HCT116 (cell line): ENCODE results near the gene GPC5. TPM values are rescaled to one million over a fixed set of nuclear protein-coding genes. Genes with fewer than 3 reads are reported as not detected.

Experiments
- ATAC-seq: fragments of 200-7000 bp; cut with Tn5 transposase; 2 replicates; pipeline ENCODE4 v1.9.1; 2020; ENCODE audit warnings: mild to moderate bottlenecking, moderate library complexity
- BruUV-seq: library from RNA; stranded (reverse); fragments of 400-500 nt; replicated peaks from 2 replicates; lab custom pipeline; 2021; lab: Mats Ljungman, UMichigan
- CTCF ChIA-PET: fragments of 300-600 bp; sonication (Branson Sonifier 250); formaldehyde crosslinking; loops from one replicate; lab custom pipeline; 2021; ENCODE audit warnings: antibody characterized with exemption; lab: Charles Lee
- POLR2A ChIA-PET: fragments of 300-600, 350-600 bp; sonication (Branson Sonifier 250); formaldehyde crosslinking; loops from one replicate; lab custom pipeline; 2021; ENCODE audit warnings: antibody characterized with exemption; lab: Charles Lee
- RAD21 ChIA-PET, 2 experiments: fragments of 300-600 bp; sonication (Branson Sonifier 250); formaldehyde crosslinking; loops; one replicate each; lab custom pipeline; 2023; ENCODE audit warnings: low total read pairs in 2 of 2; ENCODE audit not compliant: uncharacterized antibody in 2 of 2, unreplicated experiment in 2 of 2, low non-redundant PET in 1 of 2; lab: Charles Lee
- DNase-seq: peaks from one replicate; pipeline ENCODE4 v3.0.0-alpha.2; 2010; ENCODE audit warnings: low read depth, low spot score
- H2AFZ ChIP-seq: fragments of 200-600 bp; shearing (Covaris generic), sonication (generic); 2 replicates; pipeline ENCODE4 v1.6.1; 2017; ENCODE audit warnings: low read depth, mixed run types, mixed read lengths, antibody characterized with exemption, low read length; ENCODE audit not compliant: poor library complexity, severe bottlenecking
- H3K27ac ChIP-seq: 2 replicates; pipeline ENCODE4 v1.5.1; 2012; ENCODE audit warnings: low read depth, low read length
- H3K27me3 ChIP-seq: fragments of 200-600 bp; sonication (generic); 2 replicates; pipeline ENCODE4 v1.6.1; 2016; ENCODE audit warnings: mixed run types, low read length, mixed read lengths; ENCODE audit not compliant: insufficient read depth
- H3K36me3 ChIP-seq, 2 experiments: fragments of 200-500 bp in 1 of 2; fragments of 200-600 bp in 1 of 2; sonication (Bioruptor generic) in 1 of 2; sonication (generic) in 1 of 2; 2 replicates each; pipeline versions ENCODE4 v1.5.1 to v1.6.1; 2014 to 2016; ENCODE audit warnings: low read length in 2 of 2, inconsistent platforms in 1 of 2, mixed read lengths in 1 of 2, mixed run types in 1 of 2; ENCODE audit not compliant: insufficient read depth in 2 of 2, control insufficient read depth in 1 of 2
- H3K4me1 ChIP-seq, 2 experiments: fragments of 200-600 bp in 1 of 2; sonication (generic) in 1 of 2; 2 replicates each; pipeline versions ENCODE4 v1.5.1 to v1.6.1; 2012 to 2017; ENCODE audit warnings: low read length in 2 of 2, inconsistent platforms in 1 of 2, mild to moderate bottlenecking in 1 of 2, mixed read lengths in 1 of 2, mixed run types in 1 of 2, moderate library complexity in 1 of 2; ENCODE audit not compliant: insufficient read depth in 2 of 2, control insufficient read depth in 1 of 2
- H3K4me2 ChIP-seq: fragments of 200-600 bp; sonication (generic); 2 replicates; pipeline ENCODE4 v1.6.1; 2017; ENCODE audit warnings: mixed run types, low read length, mixed read lengths
- H3K4me3 ChIP-seq, 2 experiments: fragments of 200-600 bp in 1 of 2; sonication (generic) in 1 of 2; replicated peaks in 1 of 2; 2 replicates each; pipeline ENCODE4 v1.5.1; 2011 to 2016; ENCODE audit warnings: low read length in 2 of 2, control low read depth in 1 of 2, low read depth in 1 of 2, mild to moderate bottlenecking in 1 of 2, mixed read lengths in 1 of 2, mixed run types in 1 of 2
- H3K79me2 ChIP-seq: fragments of 200-600 bp; sonication (generic); 2 replicates; pipeline ENCODE4 v1.6.1; 2017; ENCODE audit warnings: mild to moderate bottlenecking, mixed run types, low read length, moderate library complexity, mixed read lengths; ENCODE audit not compliant: insufficient read depth
- H3K9ac ChIP-seq: fragments of 200-600 bp; sonication (generic); 2 replicates; pipeline ENCODE4 v1.6.1; 2016; ENCODE audit warnings: low read length, mixed read lengths
- H3K9me2 ChIP-seq: fragments of 200-600 bp; sonication (generic), shearing (Covaris generic); 2 replicates; pipeline ENCODE4 v1.6.1; 2017; ENCODE audit warnings: mixed run types, mild to moderate bottlenecking, moderate library complexity; ENCODE audit not compliant: insufficient read depth
- H3K9me3 ChIP-seq, 2 experiments: fragments of 200-500 bp in 1 of 2; fragments of 200-600 bp in 1 of 2; sonication (Bioruptor generic) in 1 of 2; sonication (generic) in 1 of 2; 2 replicates each; pipeline ENCODE4 v1.6.1; 2014 to 2017; ENCODE audit warnings: low read length in 2 of 2, mixed read lengths in 2 of 2, inconsistent platforms in 1 of 2, low read depth in 1 of 2, mild to moderate bottlenecking in 1 of 2, mixed run types in 1 of 2, moderate library complexity in 1 of 2; ENCODE audit not compliant: control insufficient read depth in 1 of 2, insufficient read depth in 1 of 2
- H4K20me1 ChIP-seq: fragments of 200-600 bp; sonication (generic), shearing (Covaris generic); 2 replicates; pipeline ENCODE4 v1.6.1; 2017; ENCODE audit warnings: mixed run types, mild to moderate bottlenecking, moderate library complexity; ENCODE audit not compliant: insufficient read depth
- CTCF ChIP-seq, 3 experiments: fragments of 200-600 bp in 1 of 3; sonication (generic) in 1 of 3; IDR thresholded peaks in 2 of 3; conservative IDR thresholded peaks in 1 of 3; 2 replicates each; pipeline ENCODE4 v1.5.1; 2012 to 2017; ENCODE audit warnings: low read depth in 2 of 3, low read length in 2 of 3, antibody characterized with exemption in 1 of 3, borderline replicate concordance in 1 of 3, control low read depth in 1 of 3, mild to moderate bottlenecking in 1 of 3, mixed read lengths in 1 of 3, mixed run types in 1 of 3, moderate library complexity in 1 of 3; ENCODE audit not compliant: insufficient read depth in 1 of 3
- ELF1 ChIP-seq: IDR thresholded peaks from 2 replicates; pipeline ENCODE4 v1.6.1; 2012; ENCODE audit warnings: low read depth, borderline replicate concordance
- POLR2AphosphoS5 ChIP-seq: IDR thresholded peaks from 2 replicates; pipeline ENCODE4 v1.6.1; 2011; ENCODE audit warnings: mild to moderate bottlenecking, low read depth, low read length, moderate library complexity
- REST ChIP-seq: IDR thresholded peaks from 2 replicates; pipeline ENCODE4 v1.6.1; 2012; ENCODE audit warnings: low read depth
- SIN3A ChIP-seq: IDR thresholded peaks from 2 replicates; pipeline ENCODE4 v1.6.1; 2012; ENCODE audit warnings: low read depth
- SP1 ChIP-seq: IDR thresholded peaks from 2 replicates; pipeline ENCODE4 v1.6.1; 2012; ENCODE audit warnings: low read depth
- SRF ChIP-seq: IDR thresholded peaks from 2 replicates; pipeline ENCODE4 v1.6.1; 2012; ENCODE audit warnings: low read depth
- YY1 ChIP-seq: IDR thresholded peaks from 2 replicates; pipeline ENCODE4 v1.6.1; 2011; ENCODE audit warnings: low read length, low read depth, moderate library complexity, mild to moderate bottlenecking; ENCODE audit not compliant: insufficient replicate concordance; ENCODE audit errors: extremely low read depth
- ZBTB33 ChIP-seq: IDR thresholded peaks from 2 replicates; pipeline ENCODE4 v1.6.1; 2011; ENCODE audit warnings: mild to moderate bottlenecking, low read length, moderate library complexity; ENCODE audit not compliant: insufficient replicate concordance; ENCODE audit errors: extremely low read depth
- ZNF274 ChIP-seq: fragments of 200-500 bp; sonication (Bioruptor generic); IDR thresholded peaks from 2 replicates; pipeline ENCODE4 v1.6.1; 2014; ENCODE audit warnings: mild to moderate bottlenecking, low read depth, low read length, inconsistent platforms
- intact Hi-C: fragments of 100-400 bp; cut with micrococcal nuclease; formaldehyde crosslinking; loops from 2 replicates; pipeline ENCODE4 v1.10.0; 2022
- total RNA-seq: library from RNA; stranded (reverse); gene quantifications from one replicate; pipeline ENCODE4 v1.2.1, GENCODE V29; 2021; ENCODE audit not compliant: unreplicated experiment

GPC5 gene
- total RNA-seq, 1 experiment from 2014 or later, result not detected

- Histone ChIP-seq H3K9me3 (no peaks in the 10 kb centered on the region), H3K36me3 (no peaks in the 10 kb centered on the region), H3K9me2 (no peaks in the 10 kb centered on the region), H3K27me3 (no peaks in the 10 kb centered on the region), H2AFZ (no peak overlapping the region)
- ChIA-PET CTCF (no interaction called here), POLR2A (no interaction called here)
- intact Hi-C loops, result no loop called here
- DNase-seq, result no peak
- TF ChIP-seq POLR2AphosphoS5 (no peak), SRF (no peak), YY1 (no peak), REST (no peak), ZNF274 (no peak), CTCF (IDR thresholded peaks at IDR 0.05 in 2 of 3, conservative IDR thresholded peaks at IDR 0.05 in 1 of 3; ENCODE audit: borderline replicate concordance in 1 of 3, insufficient read depth in 1 of 3, low read depth in 2 of 3, low read length in 2 of 3) (no peak), ELF1 (no peak), SIN3A (no peak), ZBTB33 (no peak), SP1 (no peak)
- TF ChIP-seq, all 23 proteins: peak for 0
- RAD21 ChIA-PET, result no interaction called here
- Histone ChIP-seq H3K4me2 (no peak overlapping the region), H3K4me1 (no peaks in the 10 kb centered on the region), H3K4me3 (no peak overlapping the region), H3K9ac (no peak overlapping the region), H4K20me1 (no peaks in the 10 kb centered on the region), H3K79me2 (no peaks in the 10 kb centered on the region), H3K27ac (no peak overlapping the region)
- ATAC-seq, result no peak
- BruUV-seq, result no TSS peak
Observed at GRCh38 chr13:91467236-91467635, 68.8 kb downstream of the GPC5 start.
